Ammon's horn (tissue), 1 donor: Measurements from ENCODE around the gene WDR46.
"Not testable (repeated sequence)": the region's sequence is repeated elsewhere in the genome, so short reads cannot be mapped to it uniquely, and the experiment has no call there.

Experiments used
- DNase-seq: peaks from one replicate; pipeline ENCODE4 v3.0.0-alpha.2; 2016; ENCODE audit warnings: low spot score

Gene WDR46

GRCh38 chr6:33288141-33288920 is 708 bp downstream of the WDR46 start:
- DNase-seq = no peak

GRCh38 chr6:33286946-33287914 is 1.8 kb downstream of the WDR46 start:
- DNase-seq = no peak

- not testable (repeated sequence) for DNase-seq
These were observed 3.8 kb downstream of the WDR46 start for GRCh38 chr6:33285214-33285613.

- no peak for DNase-seq
These were observed 8.5 kb downstream of the WDR46 start for GRCh38 chr6:33280539-33280938.

- no peak for DNase-seq
These were observed 9.0 kb downstream of the WDR46 start for GRCh38 chr6:33279971-33280511.

- no peak for DNase-seq
These were observed 9.8 kb downstream of the WDR46 start for GRCh38 chr6:33279257-33279695.

GRCh38 chr6:33278810-33279209 is 10.2 kb downstream of the WDR46 start:
- no peak for DNase-seq

- no peak for DNase-seq
These were observed 10.7 kb downstream of the WDR46 start for GRCh38 chr6:33278392-33278741.

GRCh38 chr6:33277663-33278391 is 11.2 kb downstream of the WDR46 start:
- DNase-seq = no peak

GRCh38 chr6:33276864-33277662 is 12.0 kb downstream of the WDR46 start, which contains the start of gene B3GALT4:
TSS of gene B3GALT4 (plus strand) at chr6:33277123. CDS start at chr6:33277420, 297 bp downstream.
- peak; percentile 58 for DNase-seq

- DNase-seq = no peak
These were observed 12.5 kb downstream of the WDR46 start for GRCh38 chr6:33276581-33276863.

GRCh38 chr6:33275795-33276580 is 13.1 kb downstream of the WDR46 start:
- not testable (repeated sequence) for DNase-seq

- no peak for DNase-seq
These were observed 14.8 kb downstream of the WDR46 start for GRCh38 chr6:33273924-33274902.

GRCh38 chr6:33273129-33273923 is 15.7 kb downstream of the WDR46 start:
- no peak for DNase-seq

GRCh38 chr6:33272275-33273128 is 16.5 kb downstream of the WDR46 start:
- no peak for DNase-seq

- DNase-seq = peak; percentile 99
These were observed 17.4 kb downstream of the WDR46 start, which contains the start of the genes RPS18 and VPS52 for GRCh38 chr6:33271468-33272274. TSS of gene RPS18 (plus strand) at chr6:33272075. CDS start at chr6:33272120, 45 bp downstream. TSS of gene VPS52 (minus strand) at chr6:33271876. CDS start at chr6:33271675, 201 bp downstream.
